ENCODE measurements around the gene URI1.

- TF ChIP-seq POLR2AphosphoS5 (IDR thresholded peaks at IDR 0.05; ENCODE audit: borderline replicate concordance, low read depth, low read length) (no peak), EZH2 (IDR thresholded peaks at IDR 0.05) (no peak), FOXP2 (optimal IDR thresholded peaks at IDR 0.05; ENCODE audit: control extremely low read depth, extremely low read length, insufficient read depth) (no peak)
Observed at GRCh38 chr19:30008169-30008568, 66.1 kb downstream of the URI1 start.

Data from SK-N-MC (cell line).